HG03442 (cell line): ENCODE measurements around the gene SULT1C4.

Experiments used
- ATAC-seq: cut with Tn5 transposase; IDR thresholded peaks from one replicate; pipeline ENCODE4 v1.9.1; 2021; ENCODE audit warnings: mild to moderate bottlenecking, moderate library complexity; ENCODE audit not compliant: unreplicated experiment

SULT1C4 gene

GRCh38 chr2:108369153-108369552, 8.6 kb upstream of the SULT1C4 start:
- ATAC-seq, result no peak

DNA sequence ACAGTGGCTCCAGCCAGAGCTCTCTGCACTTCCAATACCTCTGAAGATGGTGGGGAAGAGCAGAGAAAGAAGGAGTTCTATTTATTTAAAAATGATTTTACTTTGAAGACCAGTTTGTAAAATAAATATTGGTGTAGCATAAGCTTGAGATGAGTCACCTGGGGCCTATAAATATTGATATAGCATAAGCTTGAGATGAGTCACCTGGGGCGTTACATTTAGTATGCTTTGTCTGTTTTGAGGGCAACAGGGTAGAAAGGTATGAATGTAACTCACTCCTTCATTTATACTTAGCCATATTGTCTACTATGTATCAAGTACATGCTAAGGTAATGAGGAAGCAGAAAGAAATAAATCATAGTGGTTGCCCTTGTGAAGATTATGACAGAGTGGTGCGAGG, 7.7 kb upstream of the SULT1C4 start:
- ATAC-seq, result no peak

- ATAC-seq, result no peak
These were observed 980 bp upstream of the SULT1C4 start for GRCh38 chr2:108376774-108377173.

- no peak for ATAC-seq
These were observed 353 bp upstream of the SULT1C4 start for GRCh38 chr2:108377401-108377800.

DNA sequence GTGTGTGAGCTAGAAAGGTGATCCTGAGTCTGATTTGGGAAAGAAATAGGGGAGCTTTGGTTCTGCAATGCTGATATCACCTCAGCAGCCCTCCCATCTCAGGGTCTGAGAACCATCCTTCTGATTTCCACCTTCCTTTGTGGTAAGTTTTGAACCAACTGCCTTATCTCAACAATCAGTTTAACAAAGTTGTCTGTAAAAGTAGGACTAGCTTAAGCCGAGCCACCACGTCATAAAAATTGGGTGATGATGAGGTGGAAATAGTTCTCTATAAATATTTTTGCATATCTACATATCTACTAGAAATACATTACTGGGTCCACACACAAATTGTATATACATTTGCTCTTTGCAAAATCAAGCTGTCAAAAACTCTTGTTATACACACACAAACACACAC, 1.1 kb downstream of the SULT1C4 start:
- ATAC-seq, result no peak

DNA sequence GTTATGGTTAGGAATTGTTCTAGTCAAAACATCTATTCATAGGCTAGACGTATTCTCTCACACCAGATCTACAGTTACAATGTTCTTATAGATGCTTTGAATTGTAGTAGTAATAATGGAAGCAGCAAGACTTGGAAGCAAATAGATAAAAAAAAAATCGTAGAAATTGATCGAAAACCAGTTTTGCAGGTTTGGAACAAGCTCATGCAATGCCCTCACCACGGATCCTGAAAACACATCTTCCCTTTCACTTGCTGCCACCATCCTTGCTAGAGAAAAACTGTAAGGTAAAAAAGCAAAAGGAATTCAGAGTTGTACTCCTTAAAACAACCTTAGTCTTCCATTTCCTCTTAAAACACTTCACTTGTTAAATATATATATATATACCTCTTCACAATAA, 4.4 kb downstream of the SULT1C4 start:
- no peak for ATAC-seq

GRCh38 chr2:108383146-108383830, 5.5 kb downstream of the SULT1C4 start:
- no peak for ATAC-seq

DNA sequence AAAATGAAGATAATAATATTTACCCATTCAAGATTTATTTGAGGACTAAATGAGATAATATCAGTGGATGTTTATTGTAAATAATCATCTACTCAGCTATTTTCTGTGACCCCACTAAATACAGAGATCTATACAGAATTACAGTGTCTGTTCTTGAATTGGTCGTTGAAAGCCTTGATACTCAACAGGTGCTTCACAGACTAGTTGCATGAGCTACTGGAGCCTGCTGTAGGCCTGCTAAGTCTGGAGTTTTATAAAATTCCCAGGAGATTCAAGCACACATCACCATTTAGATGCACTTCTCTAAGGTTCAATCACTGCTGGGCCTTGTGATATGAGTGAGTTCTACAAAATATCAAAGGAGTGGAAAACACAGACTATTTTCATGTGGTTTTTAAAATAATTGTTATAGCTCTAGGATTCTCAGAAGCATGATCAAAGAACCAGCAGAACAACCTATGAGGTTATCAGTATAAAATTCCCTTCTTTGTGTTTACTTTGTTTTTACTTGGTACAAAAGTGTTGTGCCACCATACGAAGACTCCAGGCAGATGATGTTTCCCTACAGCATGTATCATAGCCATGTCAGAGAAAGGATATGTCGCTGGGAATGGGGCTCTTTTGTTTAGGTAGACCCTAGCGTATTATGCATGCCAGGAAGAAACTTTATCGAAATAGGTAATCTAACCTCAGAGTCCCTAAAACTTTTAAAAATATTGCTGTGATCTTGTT, 7.1 kb downstream of the SULT1C4 start:
- ATAC-seq, result no peak

DNA sequence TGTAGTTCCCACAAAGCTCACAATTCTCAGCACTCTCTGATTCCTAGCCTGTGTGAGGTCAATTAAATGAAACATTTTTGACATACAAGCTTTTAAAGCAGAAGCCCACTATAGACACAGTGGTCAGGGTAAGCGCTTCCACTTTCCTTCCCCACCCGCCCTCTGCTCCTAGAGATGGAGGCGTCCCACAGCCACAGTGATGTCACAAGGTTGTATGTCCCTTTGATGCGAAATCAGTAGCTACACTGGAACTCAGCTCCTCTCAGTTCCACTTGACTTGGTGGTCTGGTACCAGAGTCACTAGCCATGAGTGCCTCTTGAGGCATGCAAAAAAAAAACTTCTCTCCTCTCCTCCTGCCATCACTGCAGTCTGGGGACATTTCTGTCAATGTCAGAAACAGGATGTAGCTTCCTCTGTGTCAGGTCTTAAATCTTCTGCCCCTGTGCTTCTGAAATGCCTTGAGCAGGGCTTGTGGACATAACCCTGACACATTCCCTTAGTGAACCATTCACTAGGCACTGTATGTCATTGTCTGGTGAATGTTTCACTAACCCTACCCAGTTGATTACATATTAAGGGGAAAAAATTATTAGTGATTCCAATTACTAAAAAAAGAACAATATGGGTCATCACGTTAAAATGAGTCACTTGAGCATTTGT, 7.8 kb downstream of the SULT1C4 start:
- ATAC-seq, result peak; percentile 69

DNA sequence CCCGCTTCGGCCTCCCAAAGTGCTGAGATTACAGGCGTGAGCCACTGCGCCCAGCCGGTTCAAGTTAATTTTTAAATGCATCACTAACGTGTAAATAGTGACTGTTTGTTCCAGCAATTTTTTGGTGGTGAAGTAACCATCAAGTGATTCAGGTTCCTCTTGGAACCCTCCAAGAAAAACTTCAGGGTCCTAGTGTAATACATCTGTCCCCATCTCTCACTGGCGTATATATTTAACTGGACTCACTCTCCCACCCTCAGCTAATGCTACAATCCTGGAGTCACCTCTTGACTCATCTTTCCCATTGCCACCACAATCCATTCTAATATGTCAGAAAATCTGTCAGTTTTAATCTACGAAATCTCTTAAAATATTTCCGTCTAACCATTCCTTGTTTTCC, 10.3 kb downstream of the SULT1C4 start:
- ATAC-seq, result no peak

GRCh38 chr2:108390340-108390739, 12.6 kb downstream of the SULT1C4 start:
- ATAC-seq, result no peak

GRCh38 chr2:108392029-108392428, 14.3 kb downstream of the SULT1C4 start:
- ATAC-seq, result no peak

GRCh38 chr2:108393197-108393596, 15.4 kb downstream of the SULT1C4 start:
- no peak for ATAC-seq

- no peak for ATAC-seq
These were observed 17.4 kb downstream of the SULT1C4 start for GRCh38 chr2:108395155-108395554.

GRCh38 chr2:108396845-108397244, 19.1 kb downstream of the SULT1C4 start:
- ATAC-seq, result no peak

DNA sequence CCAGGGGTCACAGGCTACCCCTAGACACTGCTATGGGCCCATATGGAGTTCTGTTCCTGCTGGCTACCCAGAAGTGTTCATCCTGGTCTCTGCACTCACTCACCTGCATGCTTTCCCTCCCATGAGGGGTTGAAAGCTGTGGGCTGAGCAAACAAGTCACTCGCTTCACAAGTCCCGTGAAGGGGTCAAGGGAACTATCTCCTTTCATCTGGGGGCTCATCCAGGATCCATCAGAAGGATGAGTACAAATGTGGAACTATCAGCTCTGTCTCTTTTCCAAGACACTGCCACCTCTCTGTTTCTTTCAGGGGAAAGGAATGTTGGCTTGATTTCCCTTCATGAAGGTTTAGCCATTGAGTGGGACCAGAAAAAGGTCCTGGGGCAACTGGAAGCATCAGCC, 21.7 kb downstream of the SULT1C4 start:
- ATAC-seq, result no peak

DNA sequence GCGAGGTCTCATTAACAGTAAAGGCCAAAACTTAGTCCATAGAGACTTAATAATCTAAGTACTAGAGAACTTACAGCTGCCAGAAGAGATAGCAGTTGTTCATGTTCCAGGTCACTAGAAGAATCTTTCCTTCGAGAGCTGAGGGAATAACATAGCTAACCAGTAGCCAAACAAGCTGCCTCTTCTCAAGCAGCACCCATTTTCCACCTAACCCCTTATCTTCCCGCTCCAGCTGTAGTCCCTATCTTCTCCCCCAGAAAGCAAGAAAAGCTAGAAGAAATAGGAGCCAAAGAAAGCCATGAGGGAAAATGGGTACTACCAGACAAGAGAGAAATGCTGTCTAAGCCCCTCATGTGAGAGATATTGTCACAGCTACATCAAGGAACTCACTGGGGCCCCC, 24.0 kb downstream of the SULT1C4 start:
- ATAC-seq, result no peak

- ATAC-seq, result no peak
These were observed 25.7 kb downstream of the SULT1C4 start for GRCh38 chr2:108403494-108403893.

DNA sequence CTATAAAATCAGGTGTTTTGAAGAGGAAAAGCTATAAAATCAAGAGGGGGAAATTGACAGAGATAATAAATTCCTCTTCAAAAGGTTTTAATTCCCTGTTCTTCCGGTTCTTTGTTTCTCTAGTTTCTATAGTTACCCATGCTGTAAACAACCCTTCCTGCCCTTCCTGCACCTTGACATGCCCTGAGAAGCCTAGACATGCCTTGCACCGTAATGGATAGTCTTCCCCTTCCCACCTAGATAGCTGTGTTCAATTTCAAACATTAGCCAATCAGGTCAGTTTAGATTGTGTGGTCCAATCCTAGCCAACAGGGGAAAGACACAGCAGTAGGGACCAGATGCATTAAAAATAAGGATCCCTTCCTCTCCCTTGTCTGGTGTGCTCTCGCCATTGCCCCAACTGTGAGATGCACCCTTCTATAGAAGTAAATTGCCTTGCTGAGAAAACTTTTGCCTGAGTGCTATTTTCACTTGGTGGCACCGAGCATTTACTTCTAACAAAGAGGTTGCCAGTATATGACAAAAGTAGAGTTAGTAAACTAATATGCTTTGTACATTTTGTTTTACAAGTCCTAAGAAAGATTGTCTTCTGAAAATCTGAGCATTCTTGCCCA, 27.1 kb downstream of the SULT1C4 start:
- ATAC-seq, result no peak

- no peak for ATAC-seq
These were observed 30.3 kb downstream of the SULT1C4 start for GRCh38 chr2:108407864-108408729.

- ATAC-seq, result no peak
These were observed 32.0 kb downstream of the SULT1C4 start for GRCh38 chr2:108409768-108410167.
